Astrocyte of the hippocampus (primary cell): ENCODE results near the gene NXPH1.

ENCODE experiments used
- DNase-seq: peaks from one replicate; pipeline ENCODE4 v3.0.0; 2011; ENCODE audit warnings: low read depth, low spot score

The NXPH1 gene

GRCh38 chr7:8435590-8436545 is 2.5 kb downstream of the NXPH1 start:
- DNase-seq = no peak

DNA sequence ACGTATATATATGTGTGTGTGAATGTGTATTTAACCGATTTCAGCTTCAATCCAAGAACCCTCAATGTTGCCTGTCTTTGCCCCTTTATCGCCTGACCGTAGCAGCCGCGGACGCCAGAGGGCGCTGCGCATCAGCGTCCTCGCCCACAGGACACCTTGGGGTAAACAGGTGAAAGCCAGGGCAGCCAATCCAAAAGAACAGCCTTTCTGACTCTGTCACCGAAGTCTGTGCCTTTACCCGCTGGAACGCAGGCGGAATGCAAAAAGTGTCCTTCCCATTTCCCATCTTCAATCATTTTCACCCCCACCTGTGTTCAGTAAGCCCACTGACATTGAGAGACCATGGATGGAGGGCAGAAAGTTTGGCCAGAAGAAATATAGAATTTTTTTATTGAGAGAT is 3.6 kb downstream of the NXPH1 start:
- DNase-seq = peak; percentile 40

- DNase-seq = no peak
Observed at GRCh38 chr7:8437606-8438005, 4.2 kb downstream of the NXPH1 start.

- no peak for DNase-seq
Observed at GRCh38 chr7:8440670-8441069, 7.3 kb downstream of the NXPH1 start.

GRCh38 chr7:8441106-8441965 is 7.9 kb downstream of the NXPH1 start:
- no peak for DNase-seq

- DNase-seq = no peak
Observed at GRCh38 chr7:8442051-8442813, 8.8 kb downstream of the NXPH1 start.

DNA sequence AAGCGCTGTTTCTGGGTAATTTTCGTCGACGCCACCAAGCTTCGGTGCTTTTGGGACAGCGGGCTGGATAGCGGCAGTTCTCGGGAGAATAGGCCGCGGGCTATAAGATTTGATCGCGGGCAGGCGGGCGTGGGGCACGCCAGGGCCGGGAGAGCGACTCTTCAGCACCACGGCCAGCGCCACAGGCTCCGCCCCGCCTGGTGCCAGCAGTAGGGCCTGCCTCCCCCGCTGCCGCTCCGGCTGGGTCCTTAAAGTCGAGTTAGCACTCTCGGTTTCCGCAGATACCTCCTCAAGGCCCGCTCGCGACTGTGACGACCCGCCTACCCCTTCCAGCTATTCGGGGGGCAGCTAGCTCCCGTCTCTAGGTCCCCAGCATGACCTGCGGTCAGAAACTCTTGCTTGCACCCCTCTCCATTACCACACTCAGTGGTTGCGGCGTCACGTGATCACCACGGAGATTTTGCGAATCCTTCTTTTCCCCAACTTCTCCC is 9.4 kb downstream of the NXPH1 start:
- peak; percentile 88 for DNase-seq

DNA sequence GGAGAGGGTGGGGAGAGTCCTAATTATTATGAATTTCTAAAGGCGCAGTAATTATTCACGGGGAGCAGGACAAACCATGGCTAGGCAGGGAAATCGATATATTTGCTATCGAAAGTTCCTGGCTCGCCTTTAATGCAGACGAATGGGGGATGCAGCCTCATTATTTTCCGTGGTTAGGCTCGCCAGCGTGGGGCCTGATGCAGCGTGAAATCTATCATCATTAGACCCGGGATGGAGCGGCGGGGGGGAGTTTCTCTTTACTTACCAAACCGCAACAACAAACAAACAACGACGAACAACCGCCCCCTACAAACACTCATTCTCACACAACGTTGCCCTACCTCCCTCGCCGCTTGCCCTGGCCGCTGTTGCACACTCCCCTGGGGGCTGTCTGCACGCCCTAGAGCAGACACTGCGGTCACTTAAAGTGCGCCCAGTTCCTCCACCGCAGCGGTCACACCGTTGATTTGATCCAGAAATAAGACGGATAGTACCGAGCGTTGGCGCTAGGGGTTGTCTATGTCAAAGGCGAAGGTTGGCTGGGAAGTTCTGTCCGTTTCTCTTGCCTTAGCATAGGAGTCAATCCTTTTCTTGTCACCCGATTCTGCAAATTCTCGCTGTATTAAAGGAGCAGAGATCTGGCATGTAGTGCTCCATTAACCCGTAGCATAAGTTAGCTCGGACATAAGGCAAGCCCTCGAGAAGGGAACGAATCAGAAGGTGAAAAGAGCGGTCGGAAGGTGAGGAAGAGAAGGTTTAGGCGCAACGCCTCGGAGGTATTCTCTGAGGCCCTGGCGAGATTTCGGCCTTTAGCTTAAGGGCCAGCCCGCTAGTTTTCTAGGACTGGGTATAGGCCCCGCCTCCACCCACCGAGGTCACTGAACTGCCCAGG is 10.4 kb downstream of the NXPH1 start:
- DNase-seq = peak; percentile 39

- DNase-seq = no peak
Observed at GRCh38 chr7:8444468-8444769, 11.0 kb downstream of the NXPH1 start.

- no peak for DNase-seq
Observed at GRCh38 chr7:8453535-8453934, 20.1 kb downstream of the NXPH1 start.

DNA sequence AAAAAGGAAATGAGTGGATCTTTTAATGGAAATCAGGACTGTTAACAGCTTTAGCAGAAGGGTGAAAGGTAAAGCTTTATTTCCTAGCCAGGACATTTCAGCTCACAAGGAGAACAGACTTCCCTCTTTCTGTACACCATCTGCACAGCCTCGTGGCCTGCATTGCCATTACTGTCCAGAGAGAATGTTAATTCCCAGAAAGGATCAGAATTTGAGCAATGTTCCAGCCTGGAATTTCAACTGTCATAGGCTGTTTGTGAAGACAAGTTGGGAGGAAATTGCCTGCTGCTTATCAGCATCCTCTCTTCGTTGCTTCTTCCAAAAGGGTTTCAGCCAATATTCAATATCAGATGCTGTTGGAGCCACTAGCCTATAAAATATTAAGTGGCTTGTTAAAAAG is 22.0 kb downstream of the NXPH1 start:
- no peak for DNase-seq

- DNase-seq = no peak
Observed at GRCh38 chr7:8462309-8462708, 28.9 kb downstream of the NXPH1 start.

- DNase-seq = no peak
Observed at GRCh38 chr7:8465338-8465737, 31.9 kb downstream of the NXPH1 start.

DNA sequence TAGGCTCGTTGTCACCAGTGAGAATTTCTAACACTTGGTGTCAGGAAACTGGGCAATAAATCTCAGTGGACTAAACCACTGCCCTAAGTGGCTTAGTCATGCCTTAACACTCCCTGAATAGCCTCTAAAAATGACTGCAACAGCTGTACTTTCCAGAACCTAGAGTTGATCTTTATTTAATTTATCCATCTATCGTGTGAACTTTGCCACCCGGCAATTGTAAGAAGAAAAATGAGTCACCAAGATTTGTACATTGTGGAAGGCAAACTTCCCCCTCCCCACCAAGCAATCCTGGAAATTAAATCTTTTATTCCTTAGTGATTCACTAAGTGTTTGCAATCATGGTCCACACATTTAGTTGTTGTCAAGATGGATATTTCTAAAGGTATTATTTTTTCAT is 47.1 kb downstream of the NXPH1 start:
- DNase-seq = peak; percentile 42

DNA sequence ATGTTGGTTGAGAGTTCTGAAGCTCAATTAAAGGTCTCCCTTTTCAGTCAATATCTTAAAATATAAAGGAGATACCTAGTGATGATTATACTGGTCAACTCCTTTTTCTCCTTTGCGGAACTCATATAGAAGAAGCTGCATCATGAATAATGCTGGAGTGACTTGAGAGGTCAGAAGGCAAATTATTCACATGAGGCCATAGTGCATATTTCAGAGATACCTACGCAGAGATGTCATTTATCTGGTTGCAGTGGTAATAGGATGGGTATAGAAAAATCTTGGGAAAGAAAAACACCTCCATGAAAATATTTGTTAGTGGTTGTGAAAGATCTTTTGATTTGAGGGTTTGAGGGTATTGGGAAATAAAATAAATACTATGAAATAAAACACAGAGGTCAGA is 47.7 kb downstream of the NXPH1 start:
- DNase-seq = no peak

DNA sequence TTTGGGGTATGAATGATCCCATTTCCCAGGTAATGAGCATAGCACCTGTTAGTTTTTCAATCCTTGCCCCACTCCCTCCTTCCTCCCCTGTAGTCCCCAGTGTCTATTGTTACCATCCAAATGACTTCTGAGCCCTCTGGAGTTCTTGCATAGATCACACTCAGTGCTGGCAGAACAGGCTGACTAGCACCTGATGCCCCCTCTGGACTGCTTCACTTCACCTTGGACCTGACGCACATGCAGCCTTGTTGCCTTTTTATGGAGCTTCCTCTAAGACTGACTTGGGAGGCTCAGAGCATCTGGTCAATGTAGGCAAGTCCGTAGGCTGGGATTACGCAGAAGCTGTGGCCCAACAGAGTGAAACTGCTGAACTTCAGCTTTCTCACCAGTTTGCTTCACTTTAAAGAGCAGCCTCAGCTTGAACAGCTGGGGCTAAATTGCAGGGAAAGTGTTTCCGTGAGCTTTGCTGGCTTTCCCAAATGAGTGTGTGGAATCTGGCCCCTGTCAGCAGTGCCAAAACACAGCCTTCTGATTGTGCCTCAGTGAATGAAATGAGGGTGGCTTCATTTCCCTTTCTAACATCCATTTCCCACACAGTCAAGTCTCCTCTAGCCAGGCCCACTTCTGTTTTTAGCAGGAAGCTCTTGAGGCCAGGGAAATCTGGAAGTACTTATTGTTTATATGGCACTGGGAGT is 48.5 kb downstream of the NXPH1 start:
- no peak for DNase-seq

- DNase-seq = no peak
Observed at GRCh38 chr7:8490391-8491045, 57.1 kb downstream of the NXPH1 start.

DNA sequence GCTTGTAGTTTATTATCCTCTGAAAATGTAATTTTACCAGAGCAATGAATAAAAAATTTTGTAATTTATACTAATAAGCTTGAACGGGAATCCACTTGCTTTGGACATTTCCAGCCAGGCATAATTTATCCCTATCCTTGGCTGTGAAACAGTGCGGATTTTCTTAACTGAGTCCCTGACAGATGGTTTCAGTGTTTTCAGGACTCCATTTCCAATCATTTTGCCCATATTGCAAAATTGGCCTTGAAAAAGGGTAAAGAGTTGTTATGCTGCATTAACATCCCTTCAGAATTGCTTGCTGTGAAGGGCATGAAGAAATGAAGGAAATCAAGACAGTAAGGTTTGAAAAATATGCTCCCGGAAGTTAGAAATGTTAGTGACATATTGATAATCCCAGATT is 57.7 kb downstream of the NXPH1 start:
- no peak for DNase-seq
